GM12865 (cell line): ENCODE measurements around the gene IL2RA.
"Not testable (repeated sequence)": the region's sequence is repeated elsewhere in the genome, so short reads cannot be mapped to it uniquely, and the experiment has no call there.

Source experiments
- DNase-seq: peaks from one replicate; pipeline ENCODE4 v3.0.0; 2010; ENCODE audit warnings: low read depth
- H3K4me3 ChIP-seq: 2 replicates; pipeline ENCODE4 v1.5.1; 2011; ENCODE audit warnings: mild to moderate bottlenecking, low read depth, low read length, control low read depth
- CTCF ChIP-seq: IDR thresholded peaks from 2 replicates; pipeline ENCODE4 v1.5.1; 2011; ENCODE audit warnings: low read length, control low read depth, low read depth, inconsistent platforms; ENCODE audit not compliant: insufficient read depth; ENCODE audit errors: missing control alignments

The IL2RA gene

DNA sequence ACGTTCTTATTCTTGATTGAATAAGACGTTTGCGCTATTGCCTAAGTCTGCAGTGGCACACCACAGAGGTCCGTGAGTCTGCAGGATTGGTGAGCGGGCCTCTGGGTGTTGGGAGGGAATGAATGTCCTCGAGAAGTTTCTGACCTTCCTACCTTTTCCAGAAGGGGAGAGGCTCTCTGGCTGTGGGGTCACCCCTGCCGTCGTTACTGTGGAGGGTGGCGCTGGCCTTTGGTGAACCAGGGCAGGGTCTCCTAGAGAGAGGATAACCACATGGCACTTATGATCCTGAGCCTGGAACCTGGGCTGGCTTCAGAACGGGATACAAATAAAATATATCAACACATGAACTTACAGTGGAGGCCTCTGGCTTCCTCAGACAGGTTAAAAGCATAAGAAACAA, 98.6 kb downstream of the IL2RA start:
- DNase-seq, result no peak

GRCh38 chr10:5963071-5963470, 99.1 kb downstream of the IL2RA start:
- H3K4me3 ChIP-seq, result no peak overlapping the region
- DNase-seq, result no peak
- no peak for TF ChIP-seq CTCF

More for the DNA sequence above, 98.6 kb downstream of the IL2RA start:
- no peak overlapping the region for H3K4me3 ChIP-seq
- no peak for TF ChIP-seq CTCF

GRCh38 chr10:5962358-5962940, 99.7 kb downstream of the IL2RA start:
- not testable (repeated sequence) for H3K4me3 ChIP-seq, DNase-seq

GRCh38 chr10:5961405-5962100, 100.6 kb downstream of the IL2RA start:
- no peak for DNase-seq
- H3K4me3 ChIP-seq, result no peak overlapping the region
- TF ChIP-seq CTCF, result no peak

DNA sequence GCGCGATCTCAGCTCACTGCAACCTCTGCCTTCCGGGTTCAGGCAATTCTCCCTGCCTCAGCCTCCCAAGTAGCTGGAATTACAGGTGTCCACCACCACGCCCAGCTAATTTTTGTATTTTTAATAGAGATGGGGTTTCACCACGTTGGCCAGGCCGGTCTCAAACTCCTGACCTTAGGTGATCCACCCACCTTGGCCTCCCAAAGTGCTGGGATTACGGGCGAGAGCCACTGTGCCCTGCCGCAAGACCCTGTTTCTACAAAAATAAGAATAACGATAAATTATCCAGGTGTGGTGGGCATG, 101.2 kb downstream of the IL2RA start:
- H3K4me3 ChIP-seq, DNase-seq: not testable (repeated sequence)
